NB4 (cell line): ENCODE data around the gene FIBCD1.

Source experiments
- CTCF ChIP-seq: IDR thresholded peaks from one replicate; pipeline ENCODE4 v1.5.1; 2012; ENCODE audit warnings: low read depth, low read length
- MYC ChIP-seq: IDR thresholded peaks from 2 replicates; pipeline ENCODE4 v1.6.1; 2011; ENCODE audit warnings: low read depth, low read length
- POLR2A ChIP-seq: IDR thresholded peaks from 2 replicates; pipeline ENCODE4 v1.6.1; 2011; ENCODE audit warnings: mild to moderate bottlenecking; ENCODE audit not compliant: insufficient read length; ENCODE audit errors: extremely low read depth
- TF ChIP-seq, protein P1 (sequence below): IDR thresholded peaks from 2 replicates; pipeline ENCODE4 v1.6.1; 2011; ENCODE audit warnings: low read depth, low read length

DNA sequence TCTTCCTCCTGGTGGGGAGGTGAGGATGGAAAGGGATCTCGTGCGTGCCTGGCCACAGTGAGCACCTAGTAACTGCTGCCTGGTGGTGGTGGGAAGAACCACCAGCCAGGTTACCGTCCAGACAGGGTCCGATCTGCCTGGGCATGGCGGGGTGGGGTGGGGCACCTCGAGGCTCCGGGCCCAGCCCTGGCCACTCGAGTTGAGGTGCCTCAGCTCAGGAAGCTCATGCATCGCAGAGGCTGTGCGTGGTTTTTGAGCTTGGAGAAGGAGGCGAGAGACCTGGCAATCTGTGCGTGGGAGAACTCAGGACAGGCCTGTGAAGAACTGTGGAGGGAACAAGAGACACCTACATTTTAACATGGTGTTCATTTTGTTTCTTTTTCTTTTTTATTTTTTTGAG is 31.0 kb upstream of the FIBCD1 start:
- TF ChIP-seq CTCF (no peak), POLR2A (no peak), MYC (no peak)
- TF ChIP-seq, protein P1, sequence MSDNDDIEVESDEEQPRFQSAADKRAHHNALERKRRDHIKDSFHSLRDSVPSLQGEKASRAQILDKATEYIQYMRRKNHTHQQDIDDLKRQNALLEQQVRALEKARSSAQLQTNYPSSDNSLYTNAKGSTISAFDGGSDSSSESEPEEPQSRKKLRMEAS, result no peak
